AG04449 (cell line): Measurements from ENCODE around the gene MRPL30.

Experiments
- CTCF ChIA-PET: fragments of 350-600 bp; formaldehyde crosslinking; extraction: SDS; loops from one replicate; lab custom pipeline; 2021; ENCODE audit warnings: antibody characterized with exemption; lab: Yijun Ruan, JAX
- POLR2A ChIA-PET: fragments of 400-600, 350-600 bp; formaldehyde crosslinking; extraction: SDS; loops from one replicate; lab custom pipeline; 2020; ENCODE audit warnings: antibody characterized with exemption, inconsistent platforms; lab: Yijun Ruan, JAX
- DNase-seq: peaks from one replicate; pipeline ENCODE4 v3.0.0-alpha.2; 2010; ENCODE audit warnings: low read depth, low spot score
- H3K4me3 ChIP-seq: 2 replicates; pipeline ENCODE4 v1.5.1; 2011; ENCODE audit warnings: low read depth, mild to moderate bottlenecking, control low read depth, low read length
- CTCF ChIP-seq: IDR thresholded peaks from one replicate; pipeline ENCODE4 v1.5.1; 2011; ENCODE audit warnings: mild to moderate bottlenecking, moderate library complexity, low read length, control low read depth, inconsistent platforms; ENCODE audit not compliant: insufficient read depth; ENCODE audit errors: missing control alignments

The MRPL30 gene

GRCh38 chr2:99238599-99238998 lies 57.6 kb downstream of the MRPL30 start:
- H3K4me3 ChIP-seq, result no peak overlapping the region
- DNase-seq, result no peak
- TF ChIP-seq CTCF, result no peak
- POLR2A ChIA-PET, result no interaction called here
- CTCF ChIA-PET, result no interaction called here

GRCh38 chr2:99240431-99240830 lies 59.4 kb downstream of the MRPL30 start:
- CTCF ChIA-PET, result no interaction called here
- no peak for DNase-seq
- POLR2A ChIA-PET, result no interaction called here
- TF ChIP-seq CTCF, result no peak
- no peak overlapping the region for H3K4me3 ChIP-seq

GRCh38 chr2:99242151-99242550 lies 61.2 kb downstream of the MRPL30 start:
- H3K4me3 ChIP-seq, result no peak overlapping the region
- no peak for DNase-seq
- ChIA-PET CTCF (no interaction called here), POLR2A (no interaction called here)
- TF ChIP-seq CTCF, result no peak
